Esophagus muscularis mucosa (tissue), 4 donors: ENCODE measurements around the gene ADAM30. TPM values are rescaled to one million over a fixed set of nuclear protein-coding genes. Genes with fewer than 3 reads are reported as not detected.

Experiments
- DNase-seq: peaks from one replicate; pipeline ENCODE4 v3.0.0-alpha.2; 2017; ENCODE audit errors: extremely low spot score
- H3K27ac ChIP-seq, 4 donors: fragments of 200-600 bp; sonication (generic); replicated peaks in 1 of 4; 1 replicate in 3 of 4; 2 replicates in 1 of 4; pipeline ENCODE4 v1.5.1; 2016 to 2019; ENCODE audit warnings: mild to moderate bottlenecking in 1 of 4
- H3K27me3 ChIP-seq, 4 donors: fragments of 200-600 bp; sonication (generic); one replicate each; pipeline versions ENCODE4 v1.5.1 to v1.6.0; 2016 to 2019
- H3K36me3 ChIP-seq, 4 donors: fragments of 200-600 bp; sonication (generic); one replicate each; pipeline ENCODE4 v1.5.1; 2016 to 2019
- H3K4me1 ChIP-seq, 4 donors: fragments of 200-600 bp; sonication (generic); one replicate each; pipeline ENCODE4 v1.5.1; 2016 to 2019
- H3K4me3 ChIP-seq, 4 donors: fragments of 200-600 bp; sonication (generic); 1 replicate in 2 of 4; 2 replicates in 2 of 4; pipeline ENCODE4 v1.5.1; 2016 to 2019; ENCODE audit warnings: mild to moderate bottlenecking in 4 of 4, moderate library complexity in 1 of 4
- H3K9me3 ChIP-seq, 4 donors: fragments of 200-600 bp; sonication (generic); 1 replicate in 3 of 4; 2 replicates in 1 of 4; pipeline ENCODE4 v1.5.1; 2016 to 2019
- EP300 ChIP-seq: sonication (generic); formaldehyde crosslinking; IDR thresholded peaks from one replicate; pipeline ENCODE4 v1.6.1; 2017; ENCODE audit warnings: antibody characterized with exemption
- POLR2A ChIP-seq: fragments of 450-650 bp; IDR thresholded peaks from one replicate; pipeline ENCODE4 v1.6.1; 2017; ENCODE audit warnings: antibody characterized with exemption, moderate library complexity, mild to moderate bottlenecking, low read depth
- POLR2AphosphoS5 ChIP-seq, 2 donors: sonication (generic); formaldehyde crosslinking; IDR thresholded peaks; one replicate each; pipeline ENCODE4 v1.6.1; 2017; ENCODE audit warnings: antibody characterized with exemption in 2 of 2
- WGBS: methylation state at CpG from one replicate; pipeline ENCODE4 v1.1.5; 2018; 5-methylcytosine and 5-hydroxymethylcytosine counted together
- intact Hi-C: fragments of 100-400 bp; cut with DNase I; formaldehyde crosslinking; loops from one replicate; pipeline ENCODE4 v1.15.1; 2023
- total RNA-seq, 4 donors: library from RNA; depleted of rRNA; stranded (reverse); fragments of >200 nt; gene quantifications; one replicate each; pipeline versions ENCODE4 v1.1.0 to v1.2.1, GENCODE V29; 2016
- TF ChIP-seq, protein P1 (sequence below), 3 experiments: fragments of 200-600 bp in 2 of 3; fragments of 450-650 bp in 1 of 3; sonication (generic) in 2 of 3; IDR thresholded peaks; one replicate each; pipeline ENCODE4 v1.5.1; 2017 to 2019; ENCODE audit warnings: antibody characterized with exemption in 3 of 3, mild to moderate bottlenecking in 2 of 3, moderate library complexity in 1 of 3

The ADAM30 gene
- total RNA-seq, 4 donors from 2014 or later = not detected

GRCh38 chr1:119873135-119874015, 22.9 kb downstream of the ADAM30 start:
- TF ChIP-seq POLR2AphosphoS5 (IDR thresholded peaks at IDR 0.05) (peak in 1 of 2 donors; percentile 42), EP300 (no peak), POLR2A (no peak)
- TF ChIP-seq, protein P1, sequence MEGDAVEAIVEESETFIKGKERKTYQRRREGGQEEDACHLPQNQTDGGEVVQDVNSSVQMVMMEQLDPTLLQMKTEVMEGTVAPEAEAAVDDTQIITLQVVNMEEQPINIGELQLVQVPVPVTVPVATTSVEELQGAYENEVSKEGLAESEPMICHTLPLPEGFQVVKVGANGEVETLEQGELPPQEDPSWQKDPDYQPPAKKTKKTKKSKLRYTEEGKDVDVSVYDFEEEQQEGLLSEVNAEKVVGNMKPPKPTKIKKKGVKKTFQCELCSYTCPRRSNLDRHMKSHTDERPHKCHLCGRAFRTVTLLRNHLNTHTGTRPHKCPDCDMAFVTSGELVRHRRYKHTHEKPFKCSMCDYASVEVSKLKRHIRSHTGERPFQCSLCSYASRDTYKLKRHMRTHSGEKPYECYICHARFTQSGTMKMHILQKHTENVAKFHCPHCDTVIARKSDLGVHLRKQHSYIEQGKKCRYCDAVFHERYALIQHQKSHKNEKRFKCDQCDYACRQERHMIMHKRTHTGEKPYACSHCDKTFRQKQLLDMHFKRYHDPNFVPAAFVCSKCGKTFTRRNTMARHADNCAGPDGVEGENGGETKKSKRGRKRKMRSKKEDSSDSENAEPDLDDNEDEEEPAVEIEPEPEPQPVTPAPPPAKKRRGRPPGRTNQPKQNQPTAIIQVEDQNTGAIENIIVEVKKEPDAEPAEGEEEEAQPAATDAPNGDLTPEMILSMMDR (IDR thresholded peaks at IDR 0.05) = no peak
- no peak for DNase-seq
- H3K9me3 ChIP-seq = no peaks in the 10 kb centered on the region
- peak overlapping the region; percentile 51 to 65 (median 58) for H3K27ac ChIP-seq
- H3K4me1 ChIP-seq = peaks cover 5 to 32% (median 28%) of the 10 kb centered on the region in 4 donors
- H3K36me3 ChIP-seq = no peaks in the 10 kb centered on the region
- intact Hi-C loops = loop anchor here (5.0 kb wide), 1 partner anchor 131 kb away; no protein-coding TSS in a partner anchor
- no peaks in the 10 kb centered on the region for H3K27me3 ChIP-seq
- 44% methylated on average over 4 of the region's 4 CpGs for WGBS
- no peak overlapping the region for H3K4me3 ChIP-seq

- TF ChIP-seq, protein P1 (IDR thresholded peaks at IDR 0.05) = no peak
- TF ChIP-seq POLR2A (no peak), POLR2AphosphoS5 (IDR thresholded peaks at IDR 0.05) (no peak), EP300 (no peak)
- Histone ChIP-seq H3K27ac (no peak overlapping the region), H3K27me3 (no peaks in the 10 kb centered on the region), H3K9me3 (no peaks in the 10 kb centered on the region), H3K4me3 (no peak overlapping the region), H3K36me3 (no peaks in the 10 kb centered on the region), H3K4me1 (peaks cover 5 to 32% (median 28%) of the 10 kb centered on the region in 4 donors)
- DNase-seq = no peak
- 82% methylated on average over 4 of the region's 4 CpGs for WGBS
- intact Hi-C loops = loop anchor here (5.0 kb wide), 1 partner anchor 130 kb away; no protein-coding TSS in a partner anchor
These were observed 24.4 kb downstream of the ADAM30 start for GRCh38 chr1:119871881-119872280.

- intact Hi-C loops = loop anchor here (5.0 kb wide), 1 partner anchor 129 kb away; no protein-coding TSS in a partner anchor
- H3K4me1 ChIP-seq = peaks cover 5 to 32% (median 28%) of the 10 kb centered on the region in 4 donors
- no peak for TF ChIP-seq EP300
- TF ChIP-seq POLR2AphosphoS5 (IDR thresholded peaks at IDR 0.05) = no peak
- TF ChIP-seq, protein P1 (IDR thresholded peaks at IDR 0.05) = peak; percentile 85 to 95 (median 88)
- no peaks in the 10 kb centered on the region for H3K27me3 ChIP-seq
- WGBS = 54% methylated on average over 20 of the region's 20 CpGs
- no peaks in the 10 kb centered on the region for H3K36me3 ChIP-seq
- H3K27ac ChIP-seq = no peak overlapping the region
- no peaks in the 10 kb centered on the region for H3K9me3 ChIP-seq
- no peak for DNase-seq
- peak overlapping the region in 1 of 4 donors; percentile 21 for H3K4me3 ChIP-seq
These were observed 25.3 kb downstream of the ADAM30 start for GRCh38 chr1:119870917-119871596.

DNA sequence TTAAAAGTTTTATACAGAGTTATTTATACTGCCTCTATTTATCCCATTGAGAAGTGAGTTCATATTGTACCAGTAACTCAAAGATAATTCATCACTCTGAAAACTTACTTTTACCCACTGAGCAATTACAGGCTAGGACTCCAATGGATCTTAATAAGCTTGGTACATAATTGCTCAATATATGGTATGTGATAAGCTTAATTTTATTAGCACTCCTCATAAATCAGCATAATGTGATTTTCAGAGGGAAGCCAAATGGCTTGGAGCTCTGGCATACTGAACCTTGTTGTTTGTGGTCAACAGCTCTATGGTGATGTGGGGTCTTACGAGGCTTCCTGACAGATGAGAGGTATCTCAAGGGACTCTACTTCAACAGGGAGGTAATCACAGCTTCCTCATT, 26.3 kb downstream of the ADAM30 start:
- Histone ChIP-seq H3K9me3 (no peaks in the 10 kb centered on the region), H3K27ac (no peak overlapping the region), H3K27me3 (no peaks in the 10 kb centered on the region), H3K36me3 (no peaks in the 10 kb centered on the region), H3K4me1 (peaks cover 5 to 37% (median 28%) of the 10 kb centered on the region in 4 donors), H3K4me3 (no peak overlapping the region)
- no peak for TF ChIP-seq EP300
- no peak for TF ChIP-seq POLR2A
- TF ChIP-seq, protein P1 (IDR thresholded peaks at IDR 0.05) = no peak
- no peak for TF ChIP-seq POLR2AphosphoS5 (IDR thresholded peaks at IDR 0.05)
- intact Hi-C loops = loop anchor here (5.0 kb wide), 1 partner anchor 128 kb away; no protein-coding TSS in a partner anchor
- no peak for DNase-seq
- 54% methylated on average over 1 of the region's 1 CpG for WGBS
